ENCODE measurements around the gene BCL2L13.

The BCL2L13 gene

DNA sequence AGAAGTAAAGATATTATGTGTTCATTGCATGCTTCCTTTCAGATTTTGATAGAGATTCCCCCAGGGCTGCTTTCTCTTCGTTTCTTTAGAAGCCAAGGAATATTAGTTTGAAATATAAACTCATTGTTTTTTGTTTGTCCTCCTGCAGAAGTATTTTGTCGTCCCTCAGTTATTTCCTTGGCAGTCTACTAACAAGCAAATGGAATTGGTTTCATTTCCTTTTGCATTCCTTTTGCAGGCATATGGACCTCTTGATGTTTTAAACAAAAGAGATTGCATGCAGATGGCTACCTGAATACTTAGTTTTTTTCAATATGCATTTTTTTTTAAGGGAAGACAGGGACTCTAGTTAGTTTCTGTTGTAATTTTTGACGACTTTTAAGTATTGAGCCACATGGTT, 62.2 kb downstream of the BCL2L13 start:
- no peak overlapping the region for H3K4me3 ChIP-seq (ENCODE audit: low read depth, low read length)
- TF ChIP-seq, protein P1, sequence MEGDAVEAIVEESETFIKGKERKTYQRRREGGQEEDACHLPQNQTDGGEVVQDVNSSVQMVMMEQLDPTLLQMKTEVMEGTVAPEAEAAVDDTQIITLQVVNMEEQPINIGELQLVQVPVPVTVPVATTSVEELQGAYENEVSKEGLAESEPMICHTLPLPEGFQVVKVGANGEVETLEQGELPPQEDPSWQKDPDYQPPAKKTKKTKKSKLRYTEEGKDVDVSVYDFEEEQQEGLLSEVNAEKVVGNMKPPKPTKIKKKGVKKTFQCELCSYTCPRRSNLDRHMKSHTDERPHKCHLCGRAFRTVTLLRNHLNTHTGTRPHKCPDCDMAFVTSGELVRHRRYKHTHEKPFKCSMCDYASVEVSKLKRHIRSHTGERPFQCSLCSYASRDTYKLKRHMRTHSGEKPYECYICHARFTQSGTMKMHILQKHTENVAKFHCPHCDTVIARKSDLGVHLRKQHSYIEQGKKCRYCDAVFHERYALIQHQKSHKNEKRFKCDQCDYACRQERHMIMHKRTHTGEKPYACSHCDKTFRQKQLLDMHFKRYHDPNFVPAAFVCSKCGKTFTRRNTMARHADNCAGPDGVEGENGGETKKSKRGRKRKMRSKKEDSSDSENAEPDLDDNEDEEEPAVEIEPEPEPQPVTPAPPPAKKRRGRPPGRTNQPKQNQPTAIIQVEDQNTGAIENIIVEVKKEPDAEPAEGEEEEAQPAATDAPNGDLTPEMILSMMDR (IDR thresholded peaks at IDR 0.05; ENCODE audit: low read depth, low read length, missing control alignments): no peak
- DNase-seq (ENCODE audit: low read depth): no peak

DNA sequence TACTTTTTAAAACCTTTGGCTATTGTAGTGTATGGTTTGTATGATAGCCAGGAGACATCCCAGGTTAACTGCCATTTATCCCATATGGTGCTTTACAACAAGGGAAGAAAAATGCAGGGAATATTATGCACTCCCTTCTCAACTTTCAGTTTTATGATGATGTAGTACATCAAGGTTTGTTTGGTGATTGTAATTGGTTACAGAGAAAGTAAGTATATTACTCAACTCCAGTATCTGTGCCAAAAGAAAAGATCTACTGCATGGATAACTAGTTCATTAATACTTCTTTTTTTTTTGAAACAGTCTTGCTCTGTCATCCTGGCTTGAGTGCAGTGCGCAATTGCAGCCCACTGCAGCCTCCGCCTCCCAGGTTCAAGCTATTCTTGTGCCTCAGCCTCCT, 65.3 kb downstream of the BCL2L13 start:
- DNase-seq (ENCODE audit: low read depth): no peak
- TF ChIP-seq, protein P1 (IDR thresholded peaks at IDR 0.05; ENCODE audit: low read depth, low read length, missing control alignments): no peak
- no peak overlapping the region for H3K4me3 ChIP-seq (ENCODE audit: low read depth, low read length)

DNA sequence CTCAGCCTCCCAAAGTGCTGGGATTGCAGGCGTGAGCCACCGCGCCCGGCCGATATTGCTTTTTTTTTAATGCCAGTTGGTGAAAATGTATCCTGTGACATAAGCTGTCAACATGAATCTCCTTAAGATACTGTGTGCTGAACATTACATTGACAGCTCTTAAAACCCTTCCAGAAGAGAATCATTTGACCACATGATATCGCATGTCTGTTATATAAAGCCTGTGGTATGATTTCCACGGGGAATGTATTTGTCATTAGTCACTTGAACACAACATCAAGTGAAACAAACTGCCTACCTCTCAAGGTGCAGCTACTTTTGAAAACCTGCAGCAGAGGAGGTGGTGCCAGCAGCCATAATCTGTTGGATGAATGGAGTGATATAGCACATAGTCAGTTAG, 67.0 kb downstream of the BCL2L13 start:
- H3K4me3 ChIP-seq (ENCODE audit: low read depth, low read length): no peak overlapping the region
- no peak for DNase-seq (ENCODE audit: low read depth)
- TF ChIP-seq, protein P1 (IDR thresholded peaks at IDR 0.05; ENCODE audit: low read depth, low read length, missing control alignments): no peak

DNA sequence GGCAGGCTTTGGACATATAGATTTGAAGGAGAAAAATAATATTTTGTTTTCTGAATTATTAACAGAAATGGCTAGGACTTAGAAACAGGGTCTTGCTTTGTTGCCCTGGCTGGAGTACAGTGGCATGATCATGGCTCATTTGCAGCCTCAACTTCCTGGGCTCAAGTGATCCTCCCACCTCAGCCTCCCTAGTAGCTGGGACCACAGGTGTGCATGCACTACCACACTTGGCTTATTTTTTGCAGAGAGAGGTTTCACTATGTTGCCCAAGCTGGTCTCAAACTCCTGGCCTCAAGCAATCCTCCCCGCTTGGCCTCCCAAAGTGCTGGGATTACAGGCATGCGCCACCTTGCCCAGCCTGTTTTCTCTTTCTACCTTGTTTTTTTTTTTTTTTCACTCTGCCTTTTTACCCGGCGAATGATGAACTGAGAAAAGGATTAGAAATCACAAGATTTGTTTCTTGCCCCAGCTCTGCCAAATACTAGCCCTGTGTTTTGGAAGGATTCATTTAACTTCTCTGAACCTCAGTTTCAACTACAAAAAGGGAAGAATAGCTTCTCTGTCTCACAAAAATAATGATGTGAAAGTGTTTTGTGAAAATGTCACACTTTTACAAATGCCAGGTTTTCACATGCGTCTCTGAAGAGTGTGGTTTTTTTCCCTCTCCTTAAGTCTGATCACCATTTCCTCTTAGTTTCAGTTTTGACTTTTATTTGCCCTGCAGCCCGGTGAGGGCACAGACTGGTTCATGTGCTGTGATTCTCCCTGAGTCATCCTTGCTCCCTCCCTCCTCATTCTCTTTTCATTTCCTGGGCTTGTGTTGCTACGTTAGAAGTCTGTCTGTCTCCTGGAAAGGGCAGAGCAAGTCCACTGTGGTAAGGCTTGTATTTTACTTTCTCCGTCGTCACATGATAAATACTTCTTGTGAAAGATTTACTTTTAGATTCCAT, 67.7 kb downstream of the BCL2L13 start:
- TF ChIP-seq, protein P1 (IDR thresholded peaks at IDR 0.05; ENCODE audit: low read depth, low read length, missing control alignments): no peak
- DNase-seq (ENCODE audit: low read depth): peak; percentile 79
- no peak overlapping the region; the same call in 1 of the 2 replicates for H3K4me3 ChIP-seq (ENCODE audit: low read depth, low read length)

DNA sequence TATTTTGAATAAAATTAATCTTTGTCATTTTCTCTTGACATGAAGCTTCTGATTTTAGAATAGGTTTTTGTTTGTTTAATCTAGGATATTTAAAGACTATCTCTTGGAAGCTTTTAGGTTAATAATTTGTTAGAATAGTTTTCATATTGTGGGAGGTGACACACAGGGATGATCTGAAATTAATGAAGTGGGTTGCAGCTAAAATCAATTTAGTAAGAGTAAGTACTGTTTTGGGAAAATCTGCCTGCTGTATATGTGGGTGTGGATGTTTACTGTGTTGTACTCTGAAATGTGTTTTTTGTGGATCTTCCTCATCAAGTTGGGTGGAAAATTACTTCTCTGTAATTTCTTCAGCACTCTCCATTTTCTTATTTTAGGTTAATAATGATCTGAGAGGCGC, 68.4 kb downstream of the BCL2L13 start:
- TF ChIP-seq, protein P1 (IDR thresholded peaks at IDR 0.05; ENCODE audit: low read depth, low read length, missing control alignments): no peak
- H3K4me3 ChIP-seq (ENCODE audit: low read depth, low read length): no peak overlapping the region
- no peak for DNase-seq (ENCODE audit: low read depth)

DNA sequence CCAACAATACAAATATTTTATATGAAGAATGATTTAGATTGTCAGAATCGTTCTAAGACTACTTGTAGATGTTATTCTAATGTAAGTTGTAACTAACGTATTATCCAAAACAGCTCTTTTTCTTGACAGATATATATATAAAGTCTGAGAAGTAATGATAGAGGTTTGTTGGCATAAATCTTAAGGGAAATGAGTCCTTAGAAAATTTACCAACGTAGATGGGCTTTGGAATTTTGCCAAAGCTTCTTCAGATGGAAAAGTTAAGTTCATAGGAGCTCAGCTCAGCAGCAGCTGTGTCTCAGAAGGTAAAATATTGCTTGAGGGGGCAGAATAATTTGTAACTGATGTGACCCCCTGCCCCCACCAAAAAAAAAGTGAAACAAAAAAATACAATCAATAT, 69.0 kb downstream of the BCL2L13 start:
- TF ChIP-seq, protein P1 (IDR thresholded peaks at IDR 0.05; ENCODE audit: low read depth, low read length, missing control alignments): no peak
- H3K4me3 ChIP-seq (ENCODE audit: low read depth, low read length): no peak overlapping the region
- no peak for DNase-seq (ENCODE audit: low read depth)

DNA sequence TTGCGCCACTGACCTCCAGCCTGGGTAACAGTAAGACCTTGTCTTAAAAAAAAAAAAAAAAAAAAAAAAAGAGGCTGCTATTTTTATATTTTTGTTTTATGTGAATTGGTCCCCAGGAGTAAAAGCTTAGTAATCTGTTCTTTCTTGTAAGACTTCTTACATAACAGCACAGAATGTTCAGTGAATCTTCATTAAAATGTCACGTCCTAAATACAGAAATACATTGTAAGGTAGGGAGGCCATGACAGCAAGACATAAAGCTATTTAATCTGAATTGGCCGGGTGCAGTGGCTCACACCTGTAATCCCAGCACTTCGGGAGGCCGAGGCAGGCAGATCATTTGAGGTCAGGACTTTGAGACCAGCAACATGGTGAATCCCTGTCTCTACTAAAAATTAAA, 71.5 kb downstream of the BCL2L13 start:
- no peak for DNase-seq (ENCODE audit: low read depth)
- H3K4me3 ChIP-seq (ENCODE audit: low read depth, low read length): no peak overlapping the region
- TF ChIP-seq, protein P1 (IDR thresholded peaks at IDR 0.05; ENCODE audit: low read depth, low read length, missing control alignments): no peak

All from GM12864 (cell line).